ENCODE results near the gene CMKLR1.

- TF ChIP-seq CTCF (IDR thresholded peaks at IDR 0.05; ENCODE audit: low read length) (no peak), EZH2 (IDR thresholded peaks at IDR 0.05; ENCODE audit: borderline replicate concordance, low read length) (no peak)
Observed at GRCh38 chr12:108328420-108328819, 10.7 kb downstream of the CMKLR1 start.
